NCI-H526 treated with DMSO at 0.1 percent for 48 hours (cell line): ENCODE measurements around the gene ECT2L.

Experiments used
- DNase-seq: peaks from one replicate; lab custom pipeline; 2025; lab: John Stamatoyannopoulos, UW

Gene ECT2L

DNA sequence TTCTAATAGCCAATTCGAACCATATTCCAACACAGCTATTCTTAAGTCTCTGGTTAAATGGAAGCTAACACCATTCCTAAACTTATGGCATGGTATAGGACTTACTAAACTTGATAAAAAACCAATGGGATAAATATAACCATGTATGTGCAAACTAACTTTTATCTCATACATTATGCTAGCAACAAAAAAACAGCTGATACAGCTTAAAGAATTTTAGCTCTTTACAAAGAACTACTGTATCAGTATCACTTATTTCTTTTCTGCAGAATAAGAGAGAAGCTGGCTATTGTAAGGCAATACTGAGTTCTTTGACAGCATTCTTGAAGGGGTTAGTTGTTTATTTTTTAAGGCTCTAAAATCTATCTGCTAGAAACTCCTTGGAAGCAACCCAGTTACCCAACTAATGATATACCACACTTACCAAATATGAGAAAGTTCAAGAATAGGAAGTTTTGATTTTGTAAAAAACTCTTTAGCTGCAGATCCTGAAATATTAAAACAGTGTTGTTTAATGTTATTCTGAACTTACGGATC, 147.3 kb downstream of the ECT2L start:
- DNase-seq = no peak

- DNase-seq = no peak
Observed at GRCh38 chr6:138944412-138944811, 148.5 kb downstream of the ECT2L start.

DNA sequence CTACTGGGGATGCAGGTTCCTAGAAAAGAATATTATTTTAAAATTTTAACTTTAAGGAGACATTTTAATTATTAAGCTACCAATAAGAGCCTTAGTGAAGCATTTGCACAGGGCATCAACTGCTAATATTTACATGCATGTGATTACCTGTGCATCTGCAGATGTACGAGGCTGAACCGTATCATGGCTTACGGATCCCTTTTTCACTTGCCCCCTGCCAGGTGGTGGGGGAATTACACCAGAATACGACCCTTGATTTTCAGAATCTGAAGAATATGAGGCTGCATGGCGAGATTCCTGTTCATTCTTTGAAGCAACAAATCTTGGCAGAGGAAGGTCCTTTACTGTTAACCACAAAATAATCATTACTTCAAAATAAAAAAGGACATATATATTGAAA, 149.5 kb downstream of the ECT2L start:
- DNase-seq = no peak

DNA sequence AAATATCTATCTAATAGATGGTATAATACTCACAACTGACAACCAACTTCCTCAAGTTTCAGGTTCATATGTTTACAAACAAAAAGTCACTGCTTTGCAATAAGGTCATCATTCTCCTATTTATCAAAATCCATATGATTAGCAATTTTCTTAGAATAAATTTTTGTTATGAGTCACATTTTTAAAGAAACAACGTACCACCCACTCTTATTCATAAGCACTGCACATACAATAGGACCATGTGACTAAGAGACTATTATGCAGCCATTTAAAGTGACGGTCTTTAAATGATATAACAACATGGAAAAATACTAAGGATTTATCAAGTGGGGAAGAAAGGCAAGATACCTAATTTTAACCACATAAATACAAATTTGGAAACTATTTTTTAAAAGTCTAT, 152.1 kb downstream of the ECT2L start:
- no peak for DNase-seq

DNA sequence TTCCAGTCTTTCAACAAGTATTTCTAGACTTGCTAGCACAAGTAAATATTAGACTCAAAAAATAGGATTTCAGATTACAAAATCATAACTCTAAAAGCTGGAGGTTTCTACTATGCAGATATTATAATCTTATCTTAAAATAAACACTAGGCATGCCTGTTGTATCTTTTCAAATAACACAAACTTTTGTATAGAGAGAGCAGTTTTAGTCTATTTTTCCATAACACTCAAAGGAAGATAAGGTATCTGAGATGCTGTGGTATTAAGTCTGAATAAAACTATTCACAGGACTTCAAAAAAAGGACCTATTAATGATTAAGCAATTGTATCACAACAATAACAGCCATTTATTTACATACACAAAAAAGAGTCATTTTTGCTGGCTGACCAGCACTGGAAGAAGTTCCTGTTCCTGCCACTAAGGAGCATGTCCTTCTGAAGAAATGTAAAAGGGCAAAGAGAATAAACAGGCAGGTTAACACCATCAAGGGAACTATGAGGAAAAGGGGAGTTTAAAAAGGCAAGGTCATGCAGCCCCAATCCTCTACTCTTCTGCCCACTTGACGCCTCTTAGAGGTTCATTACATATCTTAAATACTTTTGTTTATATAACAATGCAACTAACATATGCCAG, 152.8 kb downstream of the ECT2L start:
- no peak for DNase-seq

GRCh38 chr6:138953451-138953850, 157.6 kb downstream of the ECT2L start:
- peak; percentile 5 for DNase-seq
